SK-N-SH treated with all-trans-retinoic acid at 6 μM for 48 hours (cell line): Measurements from ENCODE around the gene GIPC1.

ENCODE experiments used
- ATAC-seq: fragments of 200-7000 bp; cut with Tn5 transposase; 3 replicates; pipeline ENCODE4 v1.9.1; 2020; ENCODE audit warnings: mild to moderate bottlenecking, moderate library complexity
- ARNTL ChIP-seq: fragments of 450-650 bp; formaldehyde crosslinking; IDR thresholded peaks from 2 replicates; pipeline ENCODE4 v1.5.0; 2020; ENCODE audit warnings: low read depth, mild to moderate bottlenecking, moderate library complexity, borderline replicate concordance
- BACH2 ChIP-seq: fragments of 250-450 bp; sonication (Bioruptor Pico); IDR thresholded peaks from 2 replicates; pipeline ENCODE4 v1.9.0; 2021; ENCODE audit warnings: mild to moderate bottlenecking, borderline replicate concordance
- CREB5 ChIP-seq: fragments of 250-450 bp; sonication (Bioruptor Pico); IDR thresholded peaks from 2 replicates; pipeline ENCODE4 v1.5.1; 2020; ENCODE audit warnings: low read depth, mild to moderate bottlenecking, moderate library complexity
- CSDC2 ChIP-seq: fragments of 250-450 bp; sonication (Bioruptor Pico); IDR thresholded peaks from 2 replicates; pipeline ENCODE4 v1.5.0; 2020; ENCODE audit warnings: mild to moderate bottlenecking, moderate library complexity
- CSRNP3 ChIP-seq: fragments of 250-450 bp; sonication (Bioruptor Pico); IDR thresholded peaks from 2 replicates; pipeline ENCODE4 v1.5.1; 2021; ENCODE audit warnings: mild to moderate bottlenecking, moderate library complexity
- ESRRG ChIP-seq: fragments of 250-450 bp; sonication (Bioruptor Pico); IDR thresholded peaks from 2 replicates; pipeline ENCODE4 v1.6.1; 2021; ENCODE audit warnings: mild to moderate bottlenecking
- GLIS3 ChIP-seq: fragments of 250-450 bp; sonication (Bioruptor Pico); IDR thresholded peaks from 2 replicates; pipeline ENCODE4 v1.5.0; 2020; ENCODE audit warnings: mild to moderate bottlenecking, moderate library complexity
- ISL1 ChIP-seq: fragments of 250-450 bp; sonication (Bioruptor Pico); IDR thresholded peaks from 2 replicates; pipeline ENCODE4 v2.1.2; 2022; ENCODE audit warnings: mild to moderate bottlenecking, moderate library complexity
- PATZ1 ChIP-seq: fragments of 250-450 bp; sonication (Bioruptor Pico); IDR thresholded peaks from 2 replicates; pipeline ENCODE4 v1.8.0; 2020; ENCODE audit warnings: mild to moderate bottlenecking, moderate library complexity, borderline replicate concordance
- POU6F1 ChIP-seq: fragments of 250-450 bp; sonication (Bioruptor Pico); IDR thresholded peaks from 2 replicates; pipeline ENCODE4 v1.8.0; 2021; ENCODE audit warnings: low read depth, mild to moderate bottlenecking, moderate library complexity, borderline replicate concordance
- PPARA ChIP-seq: fragments of 250-450 bp; sonication (Bioruptor Pico); IDR thresholded peaks from 2 replicates; pipeline ENCODE4 v1.5.0; 2020; ENCODE audit warnings: mild to moderate bottlenecking, borderline replicate concordance
- SNAI2 ChIP-seq: fragments of 250-450 bp; sonication (Bioruptor Pico); IDR thresholded peaks from 2 replicates; pipeline ENCODE4 v1.5.0; 2020; ENCODE audit warnings: mild to moderate bottlenecking, moderate library complexity
- TCF4 ChIP-seq: fragments of 250-450 bp; sonication (Bioruptor Pico); IDR thresholded peaks from 2 replicates; pipeline ENCODE4 v1.8.0; 2021; ENCODE audit warnings: mild to moderate bottlenecking, moderate library complexity, borderline replicate concordance
- TOX ChIP-seq: fragments of 250-450 bp; sonication (Bioruptor Pico); IDR thresholded peaks from 2 replicates; pipeline ENCODE4 v1.8.0; 2021; ENCODE audit warnings: mild to moderate bottlenecking, moderate library complexity, borderline replicate concordance
- TSHZ2 ChIP-seq: fragments of 250-450 bp; sonication (Bioruptor Pico); IDR thresholded peaks from 2 replicates; pipeline ENCODE4 v1.5.0; 2020; ENCODE audit warnings: mild to moderate bottlenecking, moderate library complexity
- ZC3H10 ChIP-seq: fragments of 250-450 bp; sonication (Bioruptor Pico); IDR thresholded peaks from 2 replicates; pipeline ENCODE4 v1.5.1; 2021; ENCODE audit warnings: mild to moderate bottlenecking, moderate library complexity
- ZFP3 ChIP-seq: fragments of 250-450 bp; sonication (Bioruptor Pico); IDR thresholded peaks from 2 replicates; pipeline ENCODE4 v1.5.0; 2020; ENCODE audit warnings: mild to moderate bottlenecking, moderate library complexity
- ZFP30 ChIP-seq: fragments of 450-650 bp; formaldehyde crosslinking; IDR thresholded peaks from 2 replicates; pipeline ENCODE4 v1.5.0; 2022; ENCODE audit warnings: mild to moderate bottlenecking, moderate library complexity
- ZNF565 ChIP-seq: fragments of 450-650 bp; formaldehyde crosslinking; conservative IDR thresholded peaks from 2 replicates; pipeline ENCODE4 v1.5.0; 2020; ENCODE audit warnings: low read depth, mild to moderate bottlenecking, moderate library complexity
- ZNF70 ChIP-seq: fragments of 450-650 bp; formaldehyde crosslinking; IDR thresholded peaks from 2 replicates; pipeline ENCODE4 v1.5.0; 2020; ENCODE audit warnings: mild to moderate bottlenecking, moderate library complexity

The GIPC1 gene

GRCh38 chr19:14442891-14443631 lies 52.9 kb downstream of the GIPC1 start:
- no peak for ATAC-seq
- no peak for TF ChIP-seq BACH2 (CRISPR knock-in tag)
- no peak for TF ChIP-seq SNAI2 (CRISPR knock-in tag)
- TF ChIP-seq TSHZ2 (CRISPR knock-in tag), result no peak
- no peak for TF ChIP-seq ESRRG (CRISPR knock-in tag)
- no peak for TF ChIP-seq TOX
- no peak for TF ChIP-seq CREB5 (CRISPR knock-in tag)
- TF ChIP-seq POU6F1, result no peak
- TF ChIP-seq ZC3H10 (CRISPR knock-in tag), result no peak
- TF ChIP-seq ZFP3 (CRISPR knock-in tag), result no peak
- no peak for TF ChIP-seq ARNTL (CRISPR knock-in tag)
- TF ChIP-seq CSDC2 (CRISPR knock-in tag), result no peak
- TF ChIP-seq ISL1 (CRISPR knock-in tag), result no peak
- TF ChIP-seq TCF4, result no peak
- no peak for TF ChIP-seq ZFP30 (CRISPR knock-in tag)
- no peak for TF ChIP-seq ZNF70
- TF ChIP-seq PPARA, result no peak
- no peak for TF ChIP-seq GLIS3 (CRISPR knock-in tag)
- TF ChIP-seq PATZ1 (CRISPR knock-in tag), result no peak
- TF ChIP-seq, all 23 proteins: peak for 0

GRCh38 chr19:14441041-14441938 lies 54.6 kb downstream of the GIPC1 start:
- peak; percentile 36; the same call in 1 of the 3 replicates for ATAC-seq
- no peak for TF ChIP-seq CSDC2 (CRISPR knock-in tag)
- TF ChIP-seq TOX, result no peak

- TF ChIP-seq TOX, result no peak
- no peak for TF ChIP-seq BACH2 (CRISPR knock-in tag)
- no peak for TF ChIP-seq SNAI2 (CRISPR knock-in tag)
- TF ChIP-seq ZFP3 (CRISPR knock-in tag), result no peak
- ATAC-seq, result no peak
Observed at GRCh38 chr19:14440049-14440448, 55.9 kb downstream of the GIPC1 start.

GRCh38 chr19:14439014-14439413 lies 56.9 kb downstream of the GIPC1 start:
- TF ChIP-seq ZFP3 (CRISPR knock-in tag), result no peak
- TF ChIP-seq TSHZ2 (CRISPR knock-in tag), result no peak
- no peak for TF ChIP-seq CSRNP3
- no peak for TF ChIP-seq ZNF565 (CRISPR knock-in tag)
- no peak for ATAC-seq
